ENCODE results near the gene LYPLAL1.

Gene LYPLAL1

GRCh38 chr1:219173758-219174459, at the start of gene LYPLAL1:
LYPLAL1 (plus strand) TSS chr1:219173878; CDS start chr1:219173891, 13 bp downstream.
- DNase-seq, result peak; percentile 60

- no peak for DNase-seq
These were observed 49.5 kb upstream of the LYPLAL1 start for GRCh38 chr1:219124163-219124562.

- no peak for DNase-seq
These were observed 48.3 kb upstream of the LYPLAL1 start for GRCh38 chr1:219125342-219125741.

- no peak for DNase-seq
These were observed 47.3 kb upstream of the LYPLAL1 start for GRCh38 chr1:219126377-219126776.

- DNase-seq, result no peak
These were observed 44.7 kb upstream of the LYPLAL1 start for GRCh38 chr1:219128957-219129356.

GRCh38 chr1:219130366-219130935, 43.2 kb upstream of the LYPLAL1 start:
- no peak for DNase-seq

- DNase-seq, result no peak
These were observed 40.7 kb upstream of the LYPLAL1 start for GRCh38 chr1:219132939-219133338.

GRCh38 chr1:219138747-219139146, 34.9 kb upstream of the LYPLAL1 start:
- no peak for DNase-seq

- DNase-seq, result no peak
These were observed 33.3 kb upstream of the LYPLAL1 start for GRCh38 chr1:219140303-219140877.

- no peak for DNase-seq
These were observed 29.9 kb upstream of the LYPLAL1 start for GRCh38 chr1:219143735-219144134.

GRCh38 chr1:219144658-219145315, 28.9 kb upstream of the LYPLAL1 start:
- DNase-seq, result no peak

- DNase-seq, result no peak
These were observed 26.1 kb upstream of the LYPLAL1 start for GRCh38 chr1:219147571-219148019.

GRCh38 chr1:219149009-219149577, 24.6 kb upstream of the LYPLAL1 start:
- no peak for DNase-seq

- no peak for DNase-seq
These were observed 23.7 kb upstream of the LYPLAL1 start for GRCh38 chr1:219149953-219150352.

- no peak for DNase-seq
These were observed 22.8 kb upstream of the LYPLAL1 start for GRCh38 chr1:219150913-219151312.

GRCh38 chr1:219151467-219151866, 22.2 kb upstream of the LYPLAL1 start:
- DNase-seq, result no peak

- no peak for DNase-seq
These were observed 20.9 kb upstream of the LYPLAL1 start for GRCh38 chr1:219152751-219153150.

GRCh38 chr1:219153723-219154122, 20.0 kb upstream of the LYPLAL1 start:
- DNase-seq, result no peak

GRCh38 chr1:219155135-219155534, 18.5 kb upstream of the LYPLAL1 start:
- DNase-seq, result no peak

- DNase-seq, result no peak
These were observed 13.6 kb upstream of the LYPLAL1 start for GRCh38 chr1:219159946-219160645.

- no peak for DNase-seq
These were observed 12.7 kb upstream of the LYPLAL1 start for GRCh38 chr1:219160967-219161366.

GRCh38 chr1:219161371-219161770, 12.3 kb upstream of the LYPLAL1 start:
- no peak for DNase-seq
